Right lobe of liver (tissue), 4 donors: ENCODE data around the gene C2orf76.

Experiments used
- POLR2A ChIP-seq: fragments of 450-650 bp; IDR thresholded peaks from one replicate; pipeline ENCODE4 v1.6.1; 2017; ENCODE audit warnings: antibody characterized with exemption, mild to moderate bottlenecking
- TF ChIP-seq, protein P1 (sequence below), 4 donors: fragments of 200-600 bp in 3 of 4; fragments of 450-650 bp in 1 of 4; IDR thresholded peaks; one replicate each; pipeline versions ENCODE4 v1.5.1 to v1.8.0; 2016 to 2022; ENCODE audit warnings: antibody characterized with exemption in 4 of 4, mild to moderate bottlenecking in 2 of 4
- donor health status: DM: no; HTN: no; CAD: no.
- donor health status: DM: no; HTN: no; CAD: no.
- donor health status: DM: no; HTN: yes; CAD: no.

- TF ChIP-seq, protein P1, sequence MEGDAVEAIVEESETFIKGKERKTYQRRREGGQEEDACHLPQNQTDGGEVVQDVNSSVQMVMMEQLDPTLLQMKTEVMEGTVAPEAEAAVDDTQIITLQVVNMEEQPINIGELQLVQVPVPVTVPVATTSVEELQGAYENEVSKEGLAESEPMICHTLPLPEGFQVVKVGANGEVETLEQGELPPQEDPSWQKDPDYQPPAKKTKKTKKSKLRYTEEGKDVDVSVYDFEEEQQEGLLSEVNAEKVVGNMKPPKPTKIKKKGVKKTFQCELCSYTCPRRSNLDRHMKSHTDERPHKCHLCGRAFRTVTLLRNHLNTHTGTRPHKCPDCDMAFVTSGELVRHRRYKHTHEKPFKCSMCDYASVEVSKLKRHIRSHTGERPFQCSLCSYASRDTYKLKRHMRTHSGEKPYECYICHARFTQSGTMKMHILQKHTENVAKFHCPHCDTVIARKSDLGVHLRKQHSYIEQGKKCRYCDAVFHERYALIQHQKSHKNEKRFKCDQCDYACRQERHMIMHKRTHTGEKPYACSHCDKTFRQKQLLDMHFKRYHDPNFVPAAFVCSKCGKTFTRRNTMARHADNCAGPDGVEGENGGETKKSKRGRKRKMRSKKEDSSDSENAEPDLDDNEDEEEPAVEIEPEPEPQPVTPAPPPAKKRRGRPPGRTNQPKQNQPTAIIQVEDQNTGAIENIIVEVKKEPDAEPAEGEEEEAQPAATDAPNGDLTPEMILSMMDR (IDR thresholded peaks at IDR 0.05), result no peak
- TF ChIP-seq POLR2A, result no peak
Measured at GRCh38 chr2:119341684-119342083, 24.9 kb downstream of the C2orf76 start.
